Left kidney (tissue), 8 donors: ENCODE data around the gene NOC3L. TPM values are rescaled to one million over a fixed set of nuclear protein-coding genes. Genes with fewer than 3 reads are reported as not detected.
"Not testable (repeated sequence)": the region's sequence is repeated elsewhere in the genome, so short reads cannot be mapped to it uniquely, and the experiment has no call there.

ENCODE experiments used
- DNase-seq: peaks from one replicate; pipeline ENCODE4 v3.0.0-alpha.2; 2013
- long read RNA-seq, 8 donors: transcript quantifications; one replicate each; lab custom pipeline, GENCODE V29; 2026
- polyA plus RNA-seq: library from polyadenylated mRNA; unstranded; fragments of 120-200 nt; gene quantifications from one replicate; pipeline ENCODE4 v1.2.1, GENCODE V29; 2013; ENCODE audit not compliant: insufficient read length

The NOC3L gene, protein sequence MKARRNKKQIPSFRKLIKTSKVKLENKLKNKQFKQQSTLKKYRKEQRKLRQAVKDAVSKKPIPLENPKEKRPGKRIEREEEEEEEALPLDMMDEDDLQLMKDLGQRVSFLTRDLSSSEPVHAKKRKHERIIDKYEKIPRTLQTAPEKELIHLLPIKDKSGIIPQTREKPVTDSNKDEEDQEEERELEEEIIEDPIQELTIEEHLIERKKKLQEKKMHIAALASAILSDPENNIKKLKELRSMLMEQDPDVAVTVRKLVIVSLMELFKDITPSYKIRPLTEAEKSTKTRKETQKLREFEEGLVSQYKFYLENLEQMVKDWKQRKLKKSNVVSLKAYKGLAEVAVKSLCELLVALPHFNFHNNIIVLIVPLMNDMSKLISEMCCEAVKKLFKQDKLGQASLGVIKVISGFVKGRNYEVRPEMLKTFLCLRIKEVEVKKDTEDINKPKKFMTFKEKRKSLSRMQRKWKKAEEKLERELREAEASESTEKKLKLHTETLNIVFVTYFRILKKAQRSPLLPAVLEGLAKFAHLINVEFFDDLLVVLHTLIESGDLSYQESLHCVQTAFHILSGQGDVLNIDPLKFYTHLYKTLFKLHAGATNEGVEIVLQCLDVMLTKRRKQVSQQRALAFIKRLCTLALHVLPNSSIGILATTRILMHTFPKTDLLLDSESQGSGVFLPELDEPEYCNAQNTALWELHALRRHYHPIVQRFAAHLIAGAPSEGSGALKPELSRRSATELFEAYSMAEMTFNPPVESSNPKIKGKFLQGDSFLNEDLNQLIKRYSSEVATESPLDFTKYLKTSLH
- polyA plus RNA-seq = 26.5 TPM
- long read RNA-seq, donor 1 = 0 reads
- long read RNA-seq, donor 2, partial matches to known transcripts = 0 of 1 reads
- long read RNA-seq, donor 2, other reads (novel, unspliced or antisense) = 0 of 1 reads
- long read RNA-seq, donor 3, partial matches to known transcripts = 0 of 1 reads
- long read RNA-seq, donor 3, other reads (novel, unspliced or antisense) = 0 of 1 reads
- long read RNA-seq, donor 4 = 0 reads
- long read RNA-seq, donor 5, partial matches to known transcripts = 0 of 4 reads
- long read RNA-seq, donor 5, other reads (novel, unspliced or antisense) = 0 of 4 reads
- long read RNA-seq, donor 6, partial matches to known transcripts = 5 of 5 reads
- long read RNA-seq, donor 6, other reads (novel, unspliced or antisense) = 0 of 5 reads
- long read RNA-seq, donor 7, partial matches to known transcripts = 0 of 2 reads
- long read RNA-seq, donor 7, other reads (novel, unspliced or antisense) = 0 of 2 reads
- long read RNA-seq, donor 8 = 0 reads

DNA sequence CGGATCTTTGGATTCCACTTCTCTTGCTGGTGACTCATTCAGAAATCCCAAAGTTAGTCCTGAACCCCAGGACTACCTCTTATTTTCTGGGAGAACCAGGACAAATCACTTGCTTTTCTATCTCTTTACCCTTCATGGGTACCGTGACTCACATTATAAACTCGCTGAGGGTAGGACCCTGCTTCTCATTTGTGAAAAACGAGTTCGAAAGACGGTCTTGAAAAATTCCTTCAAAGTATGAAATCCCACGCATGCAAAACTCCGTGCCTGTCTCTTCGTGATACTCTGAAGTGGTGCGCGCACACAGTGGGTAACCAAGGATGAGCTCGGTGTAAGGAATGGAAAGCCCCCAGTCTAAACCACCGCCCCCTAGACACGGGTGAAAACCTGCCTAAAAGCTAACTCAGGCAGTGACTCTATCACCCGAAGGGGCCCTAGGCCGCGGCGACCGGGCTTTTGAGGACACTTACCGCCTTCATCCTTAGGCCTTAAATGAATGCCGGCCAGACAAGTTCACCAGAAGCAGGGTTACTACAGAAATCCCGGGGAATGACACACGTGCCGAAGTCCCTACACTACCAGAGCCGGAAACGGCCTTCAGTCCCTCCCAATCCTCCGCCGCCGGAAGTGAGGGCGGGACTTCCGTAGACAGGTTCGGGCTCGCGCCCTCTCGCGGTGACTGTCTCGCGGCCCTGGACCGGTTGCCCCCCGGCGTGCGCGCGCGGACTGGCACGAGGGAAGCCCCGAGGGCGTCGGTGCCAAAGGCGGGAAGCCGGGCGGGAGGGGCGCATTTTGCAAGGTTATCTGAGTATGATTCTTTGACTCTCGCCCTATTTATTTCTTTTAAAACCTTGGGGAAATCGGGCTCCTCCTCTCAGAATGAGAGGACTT is at the start of gene NOC3L:
Gene NOC3L, minus strand, starts transcription at position 580 of the 891 bp plus-strand sequence. Its CDS starts 101 bp downstream, at position 479.
- DNase-seq = peak; percentile 93

DNA sequence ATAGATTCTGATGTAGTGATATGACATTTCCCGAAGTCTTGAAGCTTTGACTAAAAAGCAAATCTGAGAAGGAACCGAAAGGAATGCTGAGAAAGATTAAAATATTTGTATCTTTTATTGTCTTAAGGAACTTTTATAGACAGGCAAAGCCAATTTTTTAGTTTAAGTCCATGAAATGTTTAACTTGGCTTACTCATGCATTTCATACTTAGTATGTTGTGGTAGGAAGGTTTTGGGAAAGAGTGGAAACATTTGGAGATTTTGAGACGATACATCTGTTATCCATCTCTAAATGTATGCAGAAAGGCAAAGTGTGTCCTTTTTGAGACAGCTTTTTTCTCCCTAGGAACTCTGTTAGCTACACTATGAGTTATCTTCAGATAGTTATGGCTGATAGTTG is 49.7 kb upstream of the NOC3L start:
- DNase-seq = peak; percentile 46

- no peak for DNase-seq
Measured at GRCh38 chr10:94411304-94411703, 48.6 kb upstream of the NOC3L start.

DNA sequence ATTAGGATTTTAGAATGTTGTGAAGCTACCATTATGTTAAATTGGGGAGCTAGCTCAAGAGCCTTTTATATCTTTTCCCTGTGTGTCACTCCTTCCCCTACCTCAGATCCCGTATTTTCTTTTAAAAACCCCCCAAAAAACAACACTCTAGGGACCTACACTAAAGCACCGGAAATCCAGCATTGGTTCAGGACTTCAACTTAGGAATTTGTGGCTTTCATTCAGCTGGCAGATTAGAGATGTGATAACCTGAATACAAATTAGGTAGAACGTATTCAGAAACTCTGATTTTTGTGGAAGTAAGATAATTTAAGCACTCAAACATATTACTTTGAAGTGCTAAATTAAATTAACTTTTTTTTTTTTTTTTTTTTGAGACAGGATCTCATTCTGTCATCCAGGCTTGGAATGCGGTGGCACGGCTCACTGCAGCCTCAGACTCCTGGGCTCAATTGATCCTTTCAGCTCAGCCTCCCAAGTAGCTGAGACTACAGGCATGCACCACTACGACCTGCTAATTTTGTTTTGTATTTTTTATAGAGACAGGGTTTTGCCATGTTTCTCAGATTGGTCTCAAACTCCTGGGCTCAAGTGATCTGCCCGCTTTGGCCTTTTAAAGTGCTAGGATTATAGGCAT is 46.4 kb upstream of the NOC3L start:
- no peak for DNase-seq

DNA sequence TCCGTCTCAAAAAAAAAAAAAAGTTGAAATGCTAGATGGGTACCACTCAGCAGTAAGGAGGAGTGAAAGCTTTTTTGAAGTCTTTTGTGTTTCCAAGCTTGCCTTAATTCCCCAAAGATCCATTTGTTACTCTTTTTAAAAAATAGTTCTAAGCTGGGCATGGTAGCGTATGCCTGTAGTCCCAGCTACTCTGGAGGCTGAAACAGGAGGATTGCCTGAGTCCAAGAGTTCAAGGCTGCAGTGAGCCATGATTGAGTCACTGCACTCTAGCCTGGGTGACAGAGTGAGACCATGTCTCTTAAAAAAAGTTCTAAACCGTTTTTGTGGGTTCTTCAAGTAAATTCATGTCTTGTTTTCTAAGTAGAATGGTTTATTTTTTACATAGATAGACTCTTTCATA is 44.9 kb upstream of the NOC3L start:
- no peak for DNase-seq

DNA sequence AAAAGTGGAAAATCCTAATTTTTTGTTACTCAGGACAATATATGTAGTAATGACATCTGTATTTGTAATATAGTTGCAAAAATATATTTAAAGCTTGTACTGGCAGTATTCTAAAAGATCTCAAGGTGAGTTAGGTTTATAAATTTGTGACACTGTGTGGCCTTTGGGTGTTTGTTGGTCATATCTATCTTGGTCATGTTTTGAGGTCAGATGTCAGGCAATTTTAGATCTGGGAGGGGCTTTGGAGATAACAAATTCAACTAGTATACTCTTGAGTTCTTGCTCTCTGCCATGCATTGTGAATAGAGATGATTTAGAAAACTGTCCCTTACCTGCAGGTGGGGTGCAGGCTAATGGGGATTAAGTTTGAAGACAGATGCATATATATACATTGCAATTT is 42.7 kb upstream of the NOC3L start:
- no peak for DNase-seq

DNA sequence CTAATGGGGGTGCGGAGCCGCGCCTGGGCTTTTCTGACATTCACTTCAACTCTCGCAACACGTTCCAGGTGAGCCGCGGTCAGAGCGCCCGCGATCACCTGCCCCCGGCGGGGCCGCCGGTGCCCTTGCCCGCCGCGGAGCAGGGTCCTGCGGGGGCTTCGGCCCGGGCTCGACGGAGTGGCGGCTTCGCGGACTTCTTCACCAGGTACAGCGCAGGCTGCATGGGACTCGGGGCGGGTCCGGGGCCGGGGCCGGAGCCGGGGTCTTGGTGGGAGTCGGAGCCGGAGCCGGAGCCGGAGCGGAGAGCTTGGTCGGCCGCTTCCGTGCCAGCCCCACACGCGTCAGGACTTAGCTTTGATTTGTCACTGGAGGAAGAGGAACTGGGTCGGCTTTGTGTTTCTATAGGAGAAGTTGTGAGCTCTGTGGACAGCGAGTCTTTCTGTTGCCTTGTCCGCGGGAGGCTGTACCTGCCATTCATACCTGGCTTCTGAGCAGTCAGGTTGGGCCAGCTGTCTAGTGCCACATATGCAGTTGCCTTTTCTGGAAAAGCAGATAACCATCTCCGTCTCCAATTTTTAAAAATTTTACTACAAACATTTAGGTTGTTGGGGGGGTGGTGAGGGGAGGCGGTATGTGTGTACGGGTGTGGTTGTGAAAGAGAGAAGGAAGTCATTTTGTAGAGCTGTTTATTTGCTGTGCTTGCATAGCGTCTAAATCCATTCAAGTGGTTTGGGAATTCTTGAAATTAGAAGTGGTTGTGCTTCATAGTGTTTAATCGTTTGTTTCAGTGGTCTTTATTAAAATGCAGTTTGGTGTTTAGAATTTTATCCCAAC is 40.9 kb upstream of the NOC3L start:
- DNase-seq = peak; percentile 63

- no peak for DNase-seq
Measured at GRCh38 chr10:94402843-94403379, 40.2 kb upstream of the NOC3L start.

DNA sequence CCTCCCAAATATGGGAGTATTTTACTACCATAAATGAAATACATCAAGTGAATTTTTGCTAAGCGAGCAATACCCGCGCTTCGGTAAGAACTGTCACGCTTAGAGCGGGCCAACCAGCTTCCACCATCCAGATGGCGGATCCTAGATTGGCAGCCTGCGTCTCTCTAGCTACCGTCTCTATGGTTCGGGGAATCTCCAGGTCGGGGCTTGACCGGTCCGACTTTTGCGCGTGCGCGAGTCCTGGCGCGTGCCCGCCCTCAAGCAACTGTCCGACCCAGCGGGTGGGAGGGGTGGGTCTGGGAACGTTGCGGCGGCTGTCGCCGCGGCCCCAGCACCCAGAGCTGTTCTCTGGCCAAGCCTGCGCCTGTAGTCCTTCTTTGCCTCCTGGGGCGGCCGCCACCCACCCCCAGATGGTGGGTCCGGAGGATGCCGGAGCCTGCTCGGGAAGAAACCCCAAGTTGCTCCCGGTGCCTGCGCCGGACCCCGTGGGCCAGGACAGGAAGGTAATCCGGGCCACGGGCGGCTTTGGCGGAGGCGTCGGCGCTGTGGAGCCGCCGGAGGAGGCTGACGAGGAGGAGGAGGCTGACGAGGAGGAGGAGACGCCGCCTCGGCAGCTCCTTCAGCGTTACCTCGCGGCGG is 39.6 kb upstream of the NOC3L start, which contains the start of gene TBC1D12:
Gene TBC1D12, plus strand, starts transcription at position 338 of the 639 bp plus-strand sequence. Its CDS starts 73 bp downstream, at position 411.
- DNase-seq = peak; percentile 94

DNA sequence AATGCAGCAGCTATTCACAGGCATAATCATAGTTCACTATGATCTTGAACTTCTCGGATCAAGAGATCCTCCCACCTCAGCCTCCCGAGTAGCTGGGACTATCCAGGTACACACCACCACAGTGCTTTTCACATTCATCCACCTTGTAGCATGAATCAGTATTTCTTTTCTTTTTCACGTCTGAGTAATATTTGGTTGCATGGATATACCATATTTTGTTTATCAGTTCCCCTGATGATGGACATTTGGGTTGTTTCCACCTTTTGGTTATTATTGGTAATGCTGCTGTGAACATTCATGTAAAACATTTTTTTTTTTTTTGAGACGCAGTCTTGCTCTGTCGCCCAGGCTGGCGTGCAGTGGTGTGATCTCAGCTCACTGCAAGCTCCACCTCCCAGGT is 36.0 kb upstream of the NOC3L start:
- DNase-seq = no peak

DNA sequence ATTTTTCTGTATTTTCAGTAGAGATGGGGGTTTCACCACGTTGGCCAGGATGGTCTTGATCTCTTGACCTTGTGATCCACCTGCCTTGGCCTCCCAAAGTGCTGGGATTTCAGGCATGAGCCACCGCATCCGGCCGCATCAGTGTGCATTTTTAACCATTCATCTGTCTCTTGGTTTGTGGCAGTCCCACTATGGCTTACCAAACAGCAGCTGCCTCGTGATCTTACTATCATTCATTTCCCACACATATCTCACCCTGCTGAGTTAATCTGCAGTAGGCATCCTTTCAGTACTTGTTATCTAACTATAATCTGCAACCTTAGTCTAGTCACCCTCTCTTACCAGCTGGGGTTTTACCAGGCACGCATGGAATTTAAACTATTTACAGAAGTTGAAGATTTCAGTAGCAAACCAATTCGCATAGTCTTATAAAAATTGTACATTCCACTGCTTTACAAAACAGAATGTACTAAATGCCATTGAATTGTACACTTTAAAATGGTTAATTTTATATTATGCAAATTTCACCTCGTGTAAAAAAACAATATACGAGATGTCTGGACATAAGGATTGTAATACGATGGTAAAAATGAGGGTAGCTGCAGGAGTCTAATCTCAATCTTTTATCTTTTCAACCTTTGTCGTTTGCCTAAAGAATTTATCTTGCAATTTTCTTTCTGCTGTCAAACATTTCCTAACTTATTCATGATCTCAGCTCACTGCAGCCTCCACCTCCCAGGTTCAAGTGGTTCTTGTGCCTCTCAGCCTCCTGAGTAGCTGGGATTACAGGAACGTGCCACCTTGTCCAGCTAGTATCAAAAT is 35.0 kb upstream of the NOC3L start:
- no peak for DNase-seq

DNA sequence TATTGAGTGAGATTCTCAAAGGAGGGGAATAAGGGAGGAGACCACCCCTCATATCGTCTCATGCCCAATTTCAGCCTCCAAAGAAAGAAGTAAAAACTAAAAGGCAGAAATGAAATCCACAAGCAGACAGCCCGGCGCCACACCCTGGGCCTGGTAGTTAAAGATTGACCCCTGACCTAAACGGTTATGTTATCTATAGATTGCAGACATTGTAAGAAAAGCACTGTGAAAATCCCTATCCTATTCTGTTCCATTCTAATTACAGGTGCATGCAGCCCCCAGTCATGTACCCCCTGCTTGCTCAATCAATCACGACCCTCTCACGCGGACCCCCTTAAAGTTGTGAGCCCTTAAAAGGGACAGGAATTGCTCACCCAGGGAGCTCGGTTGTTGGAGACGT is 29.4 kb upstream of the NOC3L start:
- DNase-seq = not testable (repeated sequence)

GRCh38 chr10:94385733-94386132 is 23.0 kb upstream of the NOC3L start:
- not testable (repeated sequence) for DNase-seq

- DNase-seq = no peak
Measured at GRCh38 chr10:94383530-94383929, 20.8 kb upstream of the NOC3L start.

DNA sequence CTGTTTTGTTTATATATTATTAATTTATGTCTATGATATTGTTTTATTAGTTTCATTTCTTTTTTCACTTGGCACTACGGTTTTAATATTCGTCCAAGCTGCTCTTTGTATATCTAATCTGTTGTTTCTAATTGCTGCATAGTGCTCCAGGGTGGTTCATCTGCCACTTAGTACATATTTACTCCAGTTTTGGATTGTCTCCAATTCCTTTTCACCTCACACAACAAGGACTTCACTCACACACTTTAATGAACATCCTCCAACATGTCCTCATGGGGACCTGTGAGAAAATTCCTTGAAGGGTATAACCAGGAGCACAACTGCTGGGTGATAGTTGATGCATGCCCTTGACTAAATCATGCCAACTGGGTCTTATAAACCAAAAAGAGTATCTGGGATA is 14.1 kb upstream of the NOC3L start:
- DNase-seq = no peak

DNA sequence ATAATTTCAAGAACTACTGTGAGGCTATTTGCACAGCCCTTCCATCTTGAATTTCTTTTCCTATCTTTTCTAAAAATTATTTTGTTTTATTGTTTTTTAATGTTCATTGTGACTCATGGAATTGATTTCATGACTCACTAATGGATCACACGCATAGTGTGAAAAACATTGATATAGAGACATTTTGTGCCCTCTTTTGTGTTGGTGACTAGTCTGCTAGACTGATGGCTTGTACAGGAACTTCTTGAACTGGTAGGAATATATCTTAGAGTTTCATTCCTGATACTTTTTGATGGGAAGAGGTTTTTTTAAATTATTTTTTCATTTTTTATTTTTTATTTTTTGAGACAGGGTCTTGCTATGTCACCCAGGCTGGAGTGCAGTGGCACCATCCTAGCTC is 12.6 kb upstream of the NOC3L start:
- DNase-seq = no peak

DNA sequence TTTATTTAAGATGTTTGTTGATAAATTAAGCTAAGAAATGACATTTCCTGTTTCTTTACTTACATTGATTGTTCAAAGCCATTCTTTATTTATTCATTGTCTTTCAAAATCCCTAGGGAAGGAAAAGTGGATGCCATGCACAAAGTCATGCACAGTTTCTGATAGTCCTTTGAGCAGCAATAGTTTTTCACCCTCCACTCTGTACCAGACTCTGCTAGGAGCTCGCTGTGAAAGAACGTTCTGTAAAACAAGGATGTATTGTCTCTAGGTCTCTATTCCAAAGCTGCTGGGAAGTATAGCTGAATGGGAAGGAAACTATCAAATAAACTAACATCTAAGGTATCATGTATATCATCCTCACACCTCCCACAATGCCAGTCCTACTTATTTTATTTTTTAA is 7.8 kb upstream of the NOC3L start:
- no peak for DNase-seq

DNA sequence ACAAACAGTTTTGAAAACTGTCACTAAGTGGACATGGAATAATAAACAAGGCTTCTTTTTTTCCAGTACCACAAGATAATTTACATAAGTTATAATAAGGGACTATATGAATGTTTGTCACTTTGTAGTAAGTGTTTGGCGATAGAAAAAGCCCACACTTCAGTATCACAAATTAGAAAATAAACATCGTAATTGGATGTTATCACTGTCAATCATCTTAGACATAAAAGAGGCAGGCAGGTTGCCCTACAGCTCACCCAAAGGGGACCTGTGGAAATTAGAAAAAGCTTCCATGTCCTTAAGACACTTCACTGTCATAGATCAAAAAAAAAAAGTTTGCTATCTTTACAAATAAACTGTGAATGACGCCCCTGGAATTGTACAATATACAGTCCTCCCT is 3.6 kb upstream of the NOC3L start:
- DNase-seq = no peak
